GM18526 (cell line): Measurements from ENCODE around the gene STAT6.

Experiments
- POLR2A ChIP-seq: IDR thresholded peaks from 3 replicates; pipeline ENCODE4 v1.6.1; 2011; ENCODE audit not compliant: insufficient read length; ENCODE audit errors: extremely low read depth

The STAT6 gene

GRCh38 chr12:57090924-57091637, 20.1 kb downstream of the STAT6 start:
- TF ChIP-seq POLR2A, result no peak

- TF ChIP-seq POLR2A, result no peak
Measured at GRCh38 chr12:57090490-57090889, 20.7 kb downstream of the STAT6 start.

- no peak for TF ChIP-seq POLR2A
Measured at GRCh38 chr12:57089271-57090245, 21.6 kb downstream of the STAT6 start.

GRCh38 chr12:57088354-57089270, 22.6 kb downstream of the STAT6 start, which contains the start of gene NAB2:
TSS of gene NAB2 (plus strand) at chr12:57089114. CDS start at chr12:57089272, 158 bp downstream.
- peak; percentile 76 for TF ChIP-seq POLR2A

GRCh38 chr12:57087691-57088353, 23.3 kb downstream of the STAT6 start:
- peak; percentile 57 for TF ChIP-seq POLR2A

GRCh38 chr12:57087010-57087690, 24.0 kb downstream of the STAT6 start:
- TF ChIP-seq POLR2A, result peak; percentile 55

- TF ChIP-seq POLR2A, result no peak
Measured at GRCh38 chr12:57086493-57087009, 24.6 kb downstream of the STAT6 start.

GRCh38 chr12:57085999-57086492, 25.1 kb downstream of the STAT6 start:
- peak; percentile 29 for TF ChIP-seq POLR2A

GRCh38 chr12:57080855-57081254, 30.3 kb downstream of the STAT6 start:
- TF ChIP-seq POLR2A, result no peak

- TF ChIP-seq POLR2A, result no peak
Measured at GRCh38 chr12:57079821-57080220, 31.3 kb downstream of the STAT6 start.

GRCh38 chr12:57078519-57079404, 32.4 kb downstream of the STAT6 start, which contains the start of gene NEMP1:
TSS of gene NEMP1 (minus strand) at chr12:57078791. CDS start at chr12:57078745, 46 bp downstream.
- TF ChIP-seq POLR2A, result peak; percentile 68

GRCh38 chr12:57072661-57073060, 38.5 kb downstream of the STAT6 start:
- no peak for TF ChIP-seq POLR2A
